ENCODE measurements around the gene THUMPD3.

THUMPD3 gene

GRCh38 chr3:9362731-9363530 is at the start of gene THUMPD3:
Gene THUMPD3 (plus strand): TSS chr3:9363054. CDS start chr3:9365069, 2,015 bp downstream.
- TF ChIP-seq MAX (IDR thresholded peaks at IDR 0.05; ENCODE audit: low read depth, low read length) (peak; percentile 93), MYC (IDR thresholded peaks at IDR 0.05; ENCODE audit: low read depth, low read length) (peak; percentile 95), CTCF (IDR thresholded peaks at IDR 0.05; ENCODE audit: low read depth, low read length) (no peak), POLR2A (IDR thresholded peaks at IDR 0.05; ENCODE audit: extremely low read depth, insufficient read length) (peak; percentile 82)
- peak; percentile 98 for DNase-seq (ENCODE audit: low read depth)
- H3K4me3 ChIP-seq (ENCODE audit: low read depth, low read length) = peak within 1 kb of the TSS; percentile 94

DNA sequence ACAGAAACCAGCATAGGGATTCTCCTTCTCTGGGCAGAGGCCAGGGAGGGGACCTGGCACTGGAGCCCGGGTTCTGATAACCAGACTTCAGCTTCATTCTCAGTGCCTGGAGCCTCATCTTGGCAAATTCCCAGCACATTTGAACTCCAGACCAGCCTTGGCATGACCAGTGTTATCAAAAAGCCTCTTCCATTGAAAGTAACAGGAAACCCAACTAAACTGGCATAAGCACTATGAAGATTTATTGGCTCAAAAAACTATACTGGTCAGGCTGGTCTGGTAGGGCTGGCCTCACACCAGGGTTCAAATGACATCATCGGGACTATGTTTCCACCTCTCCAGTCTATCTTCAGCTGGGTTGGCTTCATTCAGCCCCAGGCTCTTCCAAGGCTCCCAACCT is 48.1 kb upstream of the THUMPD3 start:
- TF ChIP-seq MYC (IDR thresholded peaks at IDR 0.05; ENCODE audit: low read depth, low read length) (no peak), MAX (IDR thresholded peaks at IDR 0.05; ENCODE audit: low read depth, low read length) (no peak), CTCF (IDR thresholded peaks at IDR 0.05; ENCODE audit: low read depth, low read length) (no peak), POLR2A (IDR thresholded peaks at IDR 0.05; ENCODE audit: extremely low read depth, insufficient read length) (no peak)
- H3K4me3 ChIP-seq (ENCODE audit: low read depth, low read length) = no peak overlapping the region
- DNase-seq (ENCODE audit: low read depth) = no peak

DNA sequence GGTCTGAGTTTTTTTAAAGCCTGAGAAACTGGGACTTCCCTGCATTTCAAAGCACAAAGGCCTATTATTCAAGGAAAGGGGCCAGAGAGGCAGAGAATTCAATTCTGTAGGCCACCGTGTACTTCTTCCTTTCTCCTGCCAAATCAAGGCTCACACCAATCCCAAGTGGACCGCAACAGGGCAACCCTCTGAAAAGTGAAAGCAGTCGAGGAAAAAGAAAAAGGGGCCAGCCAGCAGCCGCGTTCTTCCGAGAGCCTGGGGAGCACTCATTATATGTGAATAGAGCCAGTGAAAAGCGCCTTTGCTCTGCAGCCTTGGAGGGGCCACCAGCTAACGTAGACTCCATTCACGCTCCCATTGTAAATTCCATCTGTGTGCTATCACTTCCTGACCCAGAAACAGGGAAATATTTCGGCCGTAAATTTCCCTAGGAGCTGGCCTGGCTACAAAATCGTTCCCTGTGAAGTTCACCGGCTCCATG is 45.9 kb upstream of the THUMPD3 start:
- H3K4me3 ChIP-seq (ENCODE audit: low read depth, low read length) = no peak overlapping the region
- no peak for TF ChIP-seq CTCF (IDR thresholded peaks at IDR 0.05; ENCODE audit: low read depth, low read length)
- no peak for TF ChIP-seq MAX (IDR thresholded peaks at IDR 0.05; ENCODE audit: low read depth, low read length)
- no peak for TF ChIP-seq POLR2A (IDR thresholded peaks at IDR 0.05; ENCODE audit: extremely low read depth, insufficient read length)
- TF ChIP-seq MYC (IDR thresholded peaks at IDR 0.05; ENCODE audit: low read depth, low read length) = no peak
- no peak for DNase-seq (ENCODE audit: low read depth)

- no peak for DNase-seq (ENCODE audit: low read depth)
- no peak overlapping the region for H3K4me3 ChIP-seq (ENCODE audit: low read depth, low read length)
- no peak for TF ChIP-seq MYC (IDR thresholded peaks at IDR 0.05; ENCODE audit: low read depth, low read length)
- no peak for TF ChIP-seq CTCF (IDR thresholded peaks at IDR 0.05; ENCODE audit: low read depth, low read length)
- no peak for TF ChIP-seq MAX (IDR thresholded peaks at IDR 0.05; ENCODE audit: low read depth, low read length)
- TF ChIP-seq POLR2A (IDR thresholded peaks at IDR 0.05; ENCODE audit: extremely low read depth, insufficient read length) = no peak
Observed at GRCh38 chr3:9322780-9323179, 40.1 kb upstream of the THUMPD3 start.

DNA sequence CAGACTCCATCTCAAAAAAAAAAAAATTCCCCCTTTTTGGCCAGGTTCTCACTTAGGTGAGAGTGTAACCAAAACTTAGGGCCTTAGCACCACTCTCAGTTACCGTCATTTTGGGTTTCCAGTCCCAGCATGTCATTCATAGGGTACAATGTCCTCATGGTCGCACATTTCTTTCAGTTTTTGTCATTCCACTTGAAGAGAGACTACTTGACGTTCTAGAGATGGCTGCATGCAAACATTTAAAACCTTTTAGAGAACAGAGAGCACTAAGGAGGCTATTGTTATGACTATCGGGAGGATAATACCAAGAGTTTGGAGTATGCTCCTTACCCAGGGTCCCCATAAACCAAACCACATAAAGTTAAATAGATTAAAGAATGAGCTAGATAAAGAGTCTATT is 37.9 kb upstream of the THUMPD3 start:
- H3K4me3 ChIP-seq (ENCODE audit: low read depth, low read length) = no peak overlapping the region
- TF ChIP-seq CTCF (IDR thresholded peaks at IDR 0.05; ENCODE audit: low read depth, low read length) (no peak), MAX (IDR thresholded peaks at IDR 0.05; ENCODE audit: low read depth, low read length) (no peak), MYC (IDR thresholded peaks at IDR 0.05; ENCODE audit: low read depth, low read length) (no peak), POLR2A (IDR thresholded peaks at IDR 0.05; ENCODE audit: extremely low read depth, insufficient read length) (no peak)

More for the DNA sequence above, 37.9 kb upstream of the THUMPD3 start:
- no peak for DNase-seq (ENCODE audit: low read depth)
